ENCODE data around the gene TAS2R40.

- no peak for TF ChIP-seq POLR2A (IDR thresholded peaks at IDR 0.05)
- TF ChIP-seq, protein P1, sequence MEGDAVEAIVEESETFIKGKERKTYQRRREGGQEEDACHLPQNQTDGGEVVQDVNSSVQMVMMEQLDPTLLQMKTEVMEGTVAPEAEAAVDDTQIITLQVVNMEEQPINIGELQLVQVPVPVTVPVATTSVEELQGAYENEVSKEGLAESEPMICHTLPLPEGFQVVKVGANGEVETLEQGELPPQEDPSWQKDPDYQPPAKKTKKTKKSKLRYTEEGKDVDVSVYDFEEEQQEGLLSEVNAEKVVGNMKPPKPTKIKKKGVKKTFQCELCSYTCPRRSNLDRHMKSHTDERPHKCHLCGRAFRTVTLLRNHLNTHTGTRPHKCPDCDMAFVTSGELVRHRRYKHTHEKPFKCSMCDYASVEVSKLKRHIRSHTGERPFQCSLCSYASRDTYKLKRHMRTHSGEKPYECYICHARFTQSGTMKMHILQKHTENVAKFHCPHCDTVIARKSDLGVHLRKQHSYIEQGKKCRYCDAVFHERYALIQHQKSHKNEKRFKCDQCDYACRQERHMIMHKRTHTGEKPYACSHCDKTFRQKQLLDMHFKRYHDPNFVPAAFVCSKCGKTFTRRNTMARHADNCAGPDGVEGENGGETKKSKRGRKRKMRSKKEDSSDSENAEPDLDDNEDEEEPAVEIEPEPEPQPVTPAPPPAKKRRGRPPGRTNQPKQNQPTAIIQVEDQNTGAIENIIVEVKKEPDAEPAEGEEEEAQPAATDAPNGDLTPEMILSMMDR (IDR thresholded peaks at IDR 0.05): no peak
Measured at GRCh38 chr7:143255564-143255963, 33.7 kb downstream of the TAS2R40 start.
